DND-41 (cell line): ENCODE results near the gene SHB.

Experiments used
- ATAC-seq: fragments of 200-7000 bp; cut with Tn5 transposase; 3 replicates; pipeline ENCODE4 v1.9.1; 2021; ENCODE audit warnings: low read depth; ENCODE audit not compliant: insufficient read depth
- DNase-seq: peaks from one replicate; pipeline ENCODE4 v3.0.0-alpha.2; 2020
- H2AFZ ChIP-seq: 2 replicates; pipeline ENCODE4 v1.6.0; 2012; ENCODE audit warnings: low read depth, low read length
- H3K27ac ChIP-seq: 2 replicates; pipeline ENCODE4 v1.5.1; 2012; ENCODE audit warnings: low read length, inconsistent platforms
- H3K27me3 ChIP-seq: fragments of 200-600 bp; sonication (generic); 2 replicates; pipeline ENCODE4 v1.6.0; 2012; ENCODE audit warnings: low read length, mild to moderate bottlenecking, inconsistent platforms; ENCODE audit not compliant: insufficient read depth, poor library complexity
- H3K36me3 ChIP-seq: 2 replicates; pipeline ENCODE4 v1.5.1; 2012; ENCODE audit warnings: low read length, inconsistent platforms; ENCODE audit not compliant: insufficient read depth
- H3K4me1 ChIP-seq: 2 replicates; pipeline ENCODE4 v1.5.1; 2012; ENCODE audit warnings: mild to moderate bottlenecking, low read length; ENCODE audit not compliant: insufficient read depth
- H3K4me2 ChIP-seq: 2 replicates; pipeline ENCODE4 v1.6.0; 2012; ENCODE audit warnings: mild to moderate bottlenecking, moderate library complexity, low read length, inconsistent platforms; ENCODE audit not compliant: insufficient read depth
- H3K4me3 ChIP-seq, 2 experiments: fragments of 200-600 bp in 1 of 2; shearing (Covaris generic) in 1 of 2; 2 replicates each; pipeline ENCODE4 v1.5.1; 2012 to 2016; ENCODE audit warnings: inconsistent platforms in 2 of 2, low read length in 2 of 2, mild to moderate bottlenecking in 2 of 2, low read depth in 1 of 2, moderate library complexity in 1 of 2
- H3K79me2 ChIP-seq: 2 replicates; pipeline ENCODE4 v1.6.0; 2012; ENCODE audit warnings: low read length, inconsistent platforms; ENCODE audit not compliant: insufficient read depth
- H3K9ac ChIP-seq: 2 replicates; pipeline ENCODE4 v1.6.0; 2012; ENCODE audit warnings: low read depth, mild to moderate bottlenecking, inconsistent platforms, low read length, moderate library complexity
- H3K9me3 ChIP-seq: 2 replicates; pipeline ENCODE4 v1.5.1; 2012; ENCODE audit warnings: low read length, moderate library complexity, mild to moderate bottlenecking, inconsistent platforms; ENCODE audit not compliant: insufficient read depth, severe bottlenecking
- H4K20me1 ChIP-seq: 2 replicates; pipeline ENCODE4 v1.6.0; 2012; ENCODE audit warnings: low read length; ENCODE audit not compliant: insufficient read depth
- CTCF ChIP-seq: IDR thresholded peaks from 2 replicates; pipeline ENCODE4 v1.5.1; 2012; ENCODE audit warnings: borderline replicate concordance, low read length, moderate library complexity, mild to moderate bottlenecking; ENCODE audit not compliant: poor library complexity, severe bottlenecking; ENCODE audit errors: extremely low read depth
- EZH2 ChIP-seq: IDR thresholded peaks from 3 replicates; pipeline ENCODE4 v1.6.1; 2012; ENCODE audit warnings: borderline replicate concordance, low read depth, mild to moderate bottlenecking, moderate library complexity, low read length, inconsistent platforms; ENCODE audit not compliant: severe bottlenecking

Gene SHB

DNA sequence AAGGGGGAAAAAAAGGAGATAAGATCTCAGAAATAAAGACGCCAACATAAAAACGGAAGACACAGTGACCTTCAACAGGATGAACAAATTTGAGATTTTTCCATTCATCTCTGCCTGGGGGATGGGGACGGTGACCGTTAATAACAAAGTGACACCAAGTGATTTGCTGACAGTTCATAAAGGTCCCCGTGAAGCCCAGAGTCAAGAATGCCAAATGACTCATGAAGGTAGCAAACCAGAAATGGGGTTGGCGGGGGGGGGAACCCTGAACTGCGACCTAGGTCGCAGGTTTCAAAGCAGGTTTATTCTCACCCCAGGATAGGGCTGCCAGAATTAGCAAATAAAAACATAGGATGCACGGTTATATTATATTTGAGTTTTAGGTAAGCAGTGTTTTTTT, 21.1 kb upstream of the SHB start:
- no peak overlapping the region for H3K4me3 ChIP-seq
- H3K4me2 ChIP-seq, result no peak overlapping the region
- H3K27me3 ChIP-seq, result no peaks in the 10 kb centered on the region
- no peaks in the 10 kb centered on the region for H4K20me1 ChIP-seq
- DNase-seq (no peak), ATAC-seq (no peak)
- no peak overlapping the region for H2AFZ ChIP-seq
- no peaks in the 10 kb centered on the region for H3K4me1 ChIP-seq
- TF ChIP-seq CTCF (no peak), EZH2 (no peak)
- H3K27ac ChIP-seq, result no peak overlapping the region
- H3K36me3 ChIP-seq, result no peaks in the 10 kb centered on the region
- H3K9ac ChIP-seq, result no peak overlapping the region
- H3K79me2 ChIP-seq, result no peaks in the 10 kb centered on the region
- no peaks in the 10 kb centered on the region for H3K9me3 ChIP-seq

- no peak overlapping the region for H3K27ac ChIP-seq
- no peak overlapping the region for H3K4me3 ChIP-seq
- H2AFZ ChIP-seq, result no peak overlapping the region
- H3K79me2 ChIP-seq, result no peaks in the 10 kb centered on the region
- no peaks in the 10 kb centered on the region for H3K9me3 ChIP-seq
- no peaks in the 10 kb centered on the region for H3K36me3 ChIP-seq
- TF ChIP-seq EZH2, result no peak
- no peak for TF ChIP-seq CTCF
- no peak for DNase-seq
- no peaks in the 10 kb centered on the region for H3K27me3 ChIP-seq
- ATAC-seq, result no peak
- H3K9ac ChIP-seq, result no peak overlapping the region
- H3K4me2 ChIP-seq, result no peak overlapping the region
- no peaks in the 10 kb centered on the region for H3K4me1 ChIP-seq
- no peaks in the 10 kb centered on the region for H4K20me1 ChIP-seq
Observed at GRCh38 chr9:38089387-38090165, 20.5 kb upstream of the SHB start.

- H3K4me1 ChIP-seq, result no peaks in the 10 kb centered on the region; the same call in 1 of the 2 replicates
- TF ChIP-seq CTCF (peak; percentile 96), EZH2 (no peak)
- peak; percentile 58 for DNase-seq
- peak; percentile 72 for ATAC-seq
- H2AFZ ChIP-seq, result no peak overlapping the region
- H3K79me2 ChIP-seq, result no peaks in the 10 kb centered on the region
- no peak overlapping the region for H3K4me2 ChIP-seq
- H4K20me1 ChIP-seq, result no peaks in the 10 kb centered on the region
- H3K9ac ChIP-seq, result no peak overlapping the region
- no peaks in the 10 kb centered on the region for H3K36me3 ChIP-seq
- H3K27me3 ChIP-seq, result no peaks in the 10 kb centered on the region
- H3K4me3 ChIP-seq, result no peak overlapping the region
- H3K27ac ChIP-seq, result no peak overlapping the region
- no peaks in the 10 kb centered on the region for H3K9me3 ChIP-seq
Observed at GRCh38 chr9:38088006-38088925, 19.2 kb upstream of the SHB start.
